ENCODE measurements around the gene ME1.

The ME1 gene

DNA sequence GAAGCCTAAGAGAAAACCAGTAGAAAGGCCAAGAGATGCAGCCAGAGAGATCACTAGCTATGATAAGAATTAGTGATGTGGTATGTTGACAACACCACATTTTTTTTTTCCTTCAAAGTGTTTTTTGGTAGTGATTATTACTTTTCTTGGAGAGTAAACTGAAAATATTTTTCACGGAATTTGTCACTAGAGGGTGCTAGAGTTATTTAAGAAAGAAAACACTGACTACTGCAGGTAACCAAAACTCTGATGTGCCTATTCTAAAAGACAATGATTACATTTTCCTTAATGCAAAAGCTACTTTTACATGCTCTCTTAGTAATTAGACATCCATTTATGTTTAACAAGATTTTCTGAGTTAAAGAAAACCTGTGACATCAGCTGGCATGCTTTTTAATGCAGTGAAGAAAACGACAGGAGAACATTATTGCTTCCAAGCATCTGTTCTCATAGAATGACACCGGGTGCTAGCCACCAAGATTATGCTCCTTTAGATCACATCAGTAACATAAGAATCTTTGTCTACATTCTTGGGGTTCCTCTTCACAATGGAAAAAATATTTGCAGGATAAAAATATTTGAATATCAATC, 208.9 kb downstream of the ME1 start:
- Histone ChIP-seq H3K4me1 (ENCODE audit: low read length) (no peaks in the 10 kb centered on the region), H3K4me3 (ENCODE audit: low read length) (no peak overlapping the region), H3K4me2 (ENCODE audit: low read depth, low read length) (no peak overlapping the region), H3K27me3 (replicated peaks; ENCODE audit: insufficient read depth, low read length) (no peaks in the 10 kb centered on the region), H3K27ac (ENCODE audit: low read length) (no peak overlapping the region), H2AFZ (ENCODE audit: low read length) (no peak overlapping the region), H3K36me3 (replicated peaks; ENCODE audit: insufficient read depth, low read length) (no peaks in the 10 kb centered on the region), H3K9me2 (replicated peaks; ENCODE audit: insufficient read depth, low read length) (no peaks in the 10 kb centered on the region), H3K79me2 (ENCODE audit: low read length) (no peaks in the 10 kb centered on the region), H4K20me1 (ENCODE audit: insufficient read depth, low read length) (no peaks in the 10 kb centered on the region), H3K9ac (ENCODE audit: low read length) (no peak overlapping the region), H3K9me3 (replicated peaks; ENCODE audit: insufficient read depth, low read length) (no peaks in the 10 kb centered on the region), H3F3A (ENCODE audit: insufficient read depth, low read length) (no peaks in the 10 kb centered on the region)
- TF ChIP-seq EZH2 (optimal IDR thresholded peaks at IDR 0.05; ENCODE audit: low read depth, low read length) (no peak), EZH2phosphoT487 (IDR thresholded peaks at IDR 0.05; ENCODE audit: low read length) (no peak)
- TF ChIP-seq, protein P1, sequence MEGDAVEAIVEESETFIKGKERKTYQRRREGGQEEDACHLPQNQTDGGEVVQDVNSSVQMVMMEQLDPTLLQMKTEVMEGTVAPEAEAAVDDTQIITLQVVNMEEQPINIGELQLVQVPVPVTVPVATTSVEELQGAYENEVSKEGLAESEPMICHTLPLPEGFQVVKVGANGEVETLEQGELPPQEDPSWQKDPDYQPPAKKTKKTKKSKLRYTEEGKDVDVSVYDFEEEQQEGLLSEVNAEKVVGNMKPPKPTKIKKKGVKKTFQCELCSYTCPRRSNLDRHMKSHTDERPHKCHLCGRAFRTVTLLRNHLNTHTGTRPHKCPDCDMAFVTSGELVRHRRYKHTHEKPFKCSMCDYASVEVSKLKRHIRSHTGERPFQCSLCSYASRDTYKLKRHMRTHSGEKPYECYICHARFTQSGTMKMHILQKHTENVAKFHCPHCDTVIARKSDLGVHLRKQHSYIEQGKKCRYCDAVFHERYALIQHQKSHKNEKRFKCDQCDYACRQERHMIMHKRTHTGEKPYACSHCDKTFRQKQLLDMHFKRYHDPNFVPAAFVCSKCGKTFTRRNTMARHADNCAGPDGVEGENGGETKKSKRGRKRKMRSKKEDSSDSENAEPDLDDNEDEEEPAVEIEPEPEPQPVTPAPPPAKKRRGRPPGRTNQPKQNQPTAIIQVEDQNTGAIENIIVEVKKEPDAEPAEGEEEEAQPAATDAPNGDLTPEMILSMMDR (IDR thresholded peaks at IDR 0.05; ENCODE audit: low read length), result peak; percentile 54
- DNase-seq, result peak; percentile 42

DNA sequence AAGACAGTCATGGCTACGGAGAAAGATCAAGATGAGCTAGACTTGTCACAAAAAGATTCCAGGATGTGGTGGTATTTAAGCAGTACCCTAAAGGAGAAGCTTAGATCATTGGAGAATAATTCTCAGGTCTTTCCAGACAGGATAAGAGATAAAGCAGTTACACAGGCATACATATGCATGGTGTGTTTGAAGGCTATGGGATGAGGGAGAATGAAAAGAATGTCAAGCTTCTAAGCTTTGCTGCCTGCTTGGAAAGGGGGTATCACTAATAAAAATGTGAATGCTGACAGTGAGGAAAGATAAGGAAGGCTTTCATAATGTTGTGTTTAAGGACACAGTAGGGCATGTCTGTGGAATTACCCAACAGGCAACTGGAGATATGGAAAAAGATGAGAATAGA, 209.6 kb downstream of the ME1 start:
- Histone ChIP-seq H3K9me2 (replicated peaks; ENCODE audit: insufficient read depth, low read length) (no peaks in the 10 kb centered on the region), H3K27ac (ENCODE audit: low read length) (no peak overlapping the region), H4K20me1 (ENCODE audit: insufficient read depth, low read length) (no peaks in the 10 kb centered on the region), H3K79me2 (ENCODE audit: low read length) (no peaks in the 10 kb centered on the region), H3K36me3 (replicated peaks; ENCODE audit: insufficient read depth, low read length) (no peaks in the 10 kb centered on the region), H2AFZ (ENCODE audit: low read length) (no peak overlapping the region), H3K4me1 (ENCODE audit: low read length) (no peaks in the 10 kb centered on the region), H3K4me2 (ENCODE audit: low read depth, low read length) (no peak overlapping the region), H3F3A (ENCODE audit: insufficient read depth, low read length) (no peaks in the 10 kb centered on the region), H3K27me3 (replicated peaks; ENCODE audit: insufficient read depth, low read length) (no peaks in the 10 kb centered on the region), H3K9ac (ENCODE audit: low read length) (no peak overlapping the region), H3K4me3 (ENCODE audit: low read length) (no peak overlapping the region), H3K9me3 (replicated peaks; ENCODE audit: insufficient read depth, low read length) (no peaks in the 10 kb centered on the region)
- no peak for TF ChIP-seq EZH2phosphoT487 (IDR thresholded peaks at IDR 0.05; ENCODE audit: low read length)
- TF ChIP-seq EZH2 (optimal IDR thresholded peaks at IDR 0.05; ENCODE audit: low read depth, low read length), result no peak
- TF ChIP-seq, protein P1 (IDR thresholded peaks at IDR 0.05; ENCODE audit: low read length), result no peak
- no peak for DNase-seq

DNA sequence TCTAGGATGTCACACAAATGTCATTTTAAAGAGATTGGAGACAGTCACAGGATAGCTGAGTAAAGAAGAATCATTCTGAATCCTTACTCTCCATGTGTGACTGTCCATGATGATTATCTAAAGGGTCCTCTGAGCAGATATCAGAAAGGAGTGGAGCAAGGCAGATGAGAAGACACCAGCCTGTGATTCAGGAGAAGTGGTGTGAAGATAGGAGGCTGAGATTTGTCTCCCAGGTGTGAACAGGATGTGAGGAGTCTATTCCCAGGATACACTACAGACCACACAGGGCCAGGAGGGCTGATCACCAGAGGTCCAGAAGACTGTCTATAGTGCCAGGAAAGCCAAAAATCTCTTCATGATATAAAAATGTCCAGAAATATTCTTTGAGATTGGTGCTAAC, 210.7 kb downstream of the ME1 start:
- no peaks in the 10 kb centered on the region for H4K20me1 ChIP-seq (ENCODE audit: insufficient read depth, low read length)
- no peak overlapping the region for H2AFZ ChIP-seq (ENCODE audit: low read length)
- H3K27ac ChIP-seq (ENCODE audit: low read length), result no peak overlapping the region
- H3K36me3 ChIP-seq (replicated peaks; ENCODE audit: insufficient read depth, low read length), result no peaks in the 10 kb centered on the region
- no peaks in the 10 kb centered on the region for H3K9me3 ChIP-seq (replicated peaks; ENCODE audit: insufficient read depth, low read length)
- H3K4me2 ChIP-seq (ENCODE audit: low read depth, low read length), result no peak overlapping the region
- H3K27me3 ChIP-seq (replicated peaks; ENCODE audit: insufficient read depth, low read length), result no peaks in the 10 kb centered on the region
- H3K4me3 ChIP-seq (ENCODE audit: low read length), result no peak overlapping the region
- H3K9ac ChIP-seq (ENCODE audit: low read length), result no peak overlapping the region
- H3K4me1 ChIP-seq (ENCODE audit: low read length), result no peaks in the 10 kb centered on the region
- no peaks in the 10 kb centered on the region for H3K9me2 ChIP-seq (replicated peaks; ENCODE audit: insufficient read depth, low read length)
- no peak for TF ChIP-seq EZH2phosphoT487 (IDR thresholded peaks at IDR 0.05; ENCODE audit: low read length)
- TF ChIP-seq EZH2 (optimal IDR thresholded peaks at IDR 0.05; ENCODE audit: low read depth, low read length), result no peak
- TF ChIP-seq, protein P1 (IDR thresholded peaks at IDR 0.05; ENCODE audit: low read length), result no peak
- DNase-seq, result no peak
- H3F3A ChIP-seq (ENCODE audit: insufficient read depth, low read length), result no peaks in the 10 kb centered on the region
- no peaks in the 10 kb centered on the region for H3K79me2 ChIP-seq (ENCODE audit: low read length)
